Measurements from ENCODE around the gene ZNF407. TPM values are rescaled to one million over a fixed set of nuclear protein-coding genes. Genes with fewer than 3 reads are reported as not detected.
A peak's percentile ranks its signal among the peaks of the same experiment; 100 is the strongest.

ZNF407 gene
- total and polyA plus RNA-seq, 2 experiments from 2014 or later: 2.1 to 10.4 TPM

GRCh38 chr18:74623047-74623816 lies 25.6 kb downstream of the ZNF407 start:
- H3K4me3 ChIP-seq: no peak overlapping the region
- H4K20me1 ChIP-seq (replicated peaks; ENCODE audit: insufficient read depth): no peaks in the 10 kb centered on the region
- H3F3A ChIP-seq (replicated peaks; ENCODE audit: low read depth): no peaks in the 10 kb centered on the region
- no peak overlapping the region for H3K4me3 Mint-ChIP-seq
- H3K9me2 ChIP-seq (ENCODE audit: insufficient read depth): no peaks in the 10 kb centered on the region
- H3K79me2 ChIP-seq (replicated peaks; ENCODE audit: insufficient read depth): peaks cover 2% of the 10 kb centered on the region; the same call in 1 of the 2 replicates
- H3K4me1 Mint-ChIP-seq: peaks cover 7% of the 10 kb centered on the region; the same call in 2 of the 3 replicates
- no peaks in the 10 kb centered on the region for H3K36me3 ChIP-seq (ENCODE audit: insufficient read depth)
- H2AFZ ChIP-seq: no peak overlapping the region
- no peaks in the 10 kb centered on the region for H3K27me3 ChIP-seq (ENCODE audit: insufficient read depth)
- no peaks in the 10 kb centered on the region for H3K36me3 Mint-ChIP-seq (ENCODE audit: low read depth)
- TF ChIP-seq CTCF (conservative IDR thresholded peaks at IDR 0.05; ENCODE audit: low read depth in 2 of 2) (peak; percentile 58 to 61), ZNF114 (CRISPR knock-in tag; IDR thresholded peaks at IDR 0.05) (no peak)
- peak overlapping the region; percentile 29; the same call in 1 of the 2 replicates for H3K4me2 ChIP-seq
- H3K27ac Mint-ChIP-seq: no peak overlapping the region
- H3K27me3 Mint-ChIP-seq (ENCODE audit: insufficient read depth, low read depth, poor library complexity): no peaks in the 10 kb centered on the region
- peaks cover 16% of the 10 kb centered on the region for H3K4me1 ChIP-seq (ENCODE audit: insufficient read depth)
- peak; percentile 79 for DNase-seq (ENCODE audit: low spot score)
- peak overlapping the region; percentile 67; the same call in 1 of the 2 replicates for H3K27ac ChIP-seq (ENCODE audit: low read depth)
- no peaks in the 10 kb centered on the region for H3K9me3 Mint-ChIP-seq
- ATAC-seq: peak; percentile 33; the same call in 1 of the 3 replicates

- Histone ChIP-seq H3K27ac (ENCODE audit: low read depth) (peak overlapping the region; percentile 4; the same call in 1 of the 2 replicates), H3K79me2 (replicated peaks; ENCODE audit: insufficient read depth) (peaks cover 10% of the 10 kb centered on the region; the same call in 1 of the 2 replicates), H3K4me3 (no peak overlapping the region), H3K4me2 (no peak overlapping the region), H3K27me3 (ENCODE audit: insufficient read depth) (no peaks in the 10 kb centered on the region), H3F3A (replicated peaks; ENCODE audit: low read depth) (no peaks in the 10 kb centered on the region), H3K4me1 (ENCODE audit: insufficient read depth) (peaks cover 16% of the 10 kb centered on the region), H3K9me2 (ENCODE audit: insufficient read depth) (no peaks in the 10 kb centered on the region), H2AFZ (no peak overlapping the region), H3K36me3 (ENCODE audit: insufficient read depth) (no peaks in the 10 kb centered on the region), H4K20me1 (replicated peaks; ENCODE audit: insufficient read depth) (no peaks in the 10 kb centered on the region)
- H3K27me3 Mint-ChIP-seq (ENCODE audit: insufficient read depth, low read depth, poor library complexity): no peaks in the 10 kb centered on the region
- no peaks in the 10 kb centered on the region for H3K9me3 Mint-ChIP-seq
- H3K27ac Mint-ChIP-seq: no peak overlapping the region
- peaks cover 7% of the 10 kb centered on the region; the same call in 2 of the 3 replicates for H3K4me1 Mint-ChIP-seq
- H3K36me3 Mint-ChIP-seq (ENCODE audit: low read depth): no peaks in the 10 kb centered on the region
- DNase-seq (ENCODE audit: low spot score) (no peak), ATAC-seq (no peak)
- no peak overlapping the region for H3K4me3 Mint-ChIP-seq
- TF ChIP-seq NANOG (IDR thresholded peaks at IDR 0.05; ENCODE audit: borderline replicate concordance): no peak
- no peak for TF ChIP-seq ETS1 (IDR thresholded peaks at IDR 0.05)
- no peak for TF ChIP-seq REST (IDR thresholded peaks at IDR 0.05; ENCODE audit: unreplicated experiment)
- TF ChIP-seq EZH2 (IDR thresholded peaks at IDR 0.05; ENCODE audit: low read depth, unreplicated experiment): no peak
- TF ChIP-seq CTCF (conservative IDR thresholded peaks at IDR 0.05; ENCODE audit: low read depth in 2 of 2): no peak
- no peak for TF ChIP-seq STAT1 (IDR thresholded peaks at IDR 0.05; ENCODE audit: unreplicated experiment)
- TF ChIP-seq JUNB (IDR thresholded peaks at IDR 0.05; ENCODE audit: unreplicated experiment): no peak
- TF ChIP-seq POLR2AphosphoS5 (IDR thresholded peaks at IDR 0.05; ENCODE audit: low read depth): no peak
- no peak for TF ChIP-seq EZH2phosphoT487 (IDR thresholded peaks at IDR 0.05; ENCODE audit: unreplicated experiment)
Measured at GRCh38 chr18:74624466-74624865, 26.8 kb downstream of the ZNF407 start.
